ENCODE measurements around the gene DPYSL4. TPM values are rescaled to one million over a fixed set of nuclear protein-coding genes. Genes with fewer than 3 reads are reported as not detected.

Gene DPYSL4
- total RNA-seq, 1 experiment from 2014 or later: 26.3 TPM

DNA sequence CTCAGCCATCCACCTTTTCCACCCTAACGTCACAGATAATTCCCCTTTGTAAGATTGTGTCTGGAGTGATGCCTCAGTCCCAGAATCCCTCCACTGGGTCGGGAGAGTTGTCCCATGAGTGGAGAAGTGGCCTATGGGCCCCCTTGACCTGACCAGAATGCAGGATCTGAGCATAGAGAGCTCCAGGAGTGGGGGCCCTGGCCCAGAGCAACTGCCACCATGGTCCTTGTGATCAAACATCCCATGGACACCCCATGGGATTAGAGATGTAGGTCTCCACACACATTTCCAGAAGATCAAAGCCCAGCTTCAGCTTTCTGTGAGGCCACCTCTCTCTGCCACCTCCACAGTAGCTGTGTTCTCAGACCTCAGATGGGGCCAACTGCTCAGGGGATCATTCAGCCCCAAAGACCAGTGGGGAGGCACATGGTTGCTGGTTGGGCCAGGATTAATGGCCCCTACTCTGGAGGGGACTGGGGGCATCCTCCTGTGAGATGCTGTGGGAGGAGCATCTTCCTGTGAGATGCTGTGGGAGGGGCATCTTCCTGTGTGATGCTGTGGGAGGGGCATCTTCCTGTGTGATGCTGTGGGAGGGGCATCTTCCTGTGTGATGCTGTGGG lies 28.5 kb upstream of the DPYSL4 start:
- Histone ChIP-seq H3K9me3 (ENCODE audit: control insufficient read depth, low read depth, low read length) (no peaks in the 10 kb centered on the region), H3K27ac (ENCODE audit: insufficient read length, low read depth, low read length) (no peak overlapping the region), H2AK5ac (ENCODE audit: insufficient read length, low read length) (no peak overlapping the region), H3K79me2 (ENCODE audit: insufficient read depth, low read length) (no peaks in the 10 kb centered on the region), H2BK5ac (ENCODE audit: insufficient read length, low read length) (no peak overlapping the region), H4K8ac (replicated peaks; ENCODE audit: insufficient read length, low read depth, low read length) (no peak overlapping the region), H4K5ac (ENCODE audit: insufficient read length, low read depth, low read length) (no peak overlapping the region), H2AFZ (ENCODE audit: low read length) (no peak overlapping the region), H3K18ac (ENCODE audit: insufficient read length, low read depth, low read length) (no peak overlapping the region), H3K79me1 (ENCODE audit: insufficient read depth, low read depth, low read length, poor library complexity, severe bottlenecking) (no peaks in the 10 kb centered on the region), H3K14ac (ENCODE audit: insufficient read depth, low read length) (no peak overlapping the region), H2BK15ac (ENCODE audit: low read depth, low read length) (no peak overlapping the region), H3K23ac (ENCODE audit: insufficient read length, low read depth, low read length) (no peak overlapping the region), H3K4me2 (ENCODE audit: insufficient read depth, insufficient read length, low read length) (no peak overlapping the region), H3K4me1 (ENCODE audit: insufficient read depth, low read length) (no peaks in the 10 kb centered on the region; the same call in 1 of the 2 replicates), H4K20me1 (ENCODE audit: control insufficient read depth, insufficient read depth, insufficient read length) (no peaks in the 10 kb centered on the region), H3T11ph (ENCODE audit: low read length) (no peak overlapping the region), H2BK120ac (ENCODE audit: low read depth, low read length, poor library complexity, severe bottlenecking) (no peak overlapping the region), H3K9ac (ENCODE audit: extremely low read depth, insufficient read length, low read length) (no peak overlapping the region), H3K4ac (ENCODE audit: low read depth, low read length) (no peak overlapping the region), H2BK20ac (ENCODE audit: low read depth, low read length, poor library complexity, severe bottlenecking) (no peak overlapping the region), H3K27me3 (ENCODE audit: insufficient read depth, low read length) (no peaks in the 10 kb centered on the region), H3K23me2 (ENCODE audit: insufficient read length, low read depth, low read length, poor library complexity, severe bottlenecking) (no peaks in the 10 kb centered on the region), H3K56ac (ENCODE audit: insufficient read length, low read depth, low read length) (no peak overlapping the region), H2BK12ac (ENCODE audit: insufficient read length, low read depth, low read length) (no peak overlapping the region), H4K91ac (ENCODE audit: insufficient read length, low read depth, low read length) (no peak overlapping the region)
- TF ChIP-seq, protein P1, sequence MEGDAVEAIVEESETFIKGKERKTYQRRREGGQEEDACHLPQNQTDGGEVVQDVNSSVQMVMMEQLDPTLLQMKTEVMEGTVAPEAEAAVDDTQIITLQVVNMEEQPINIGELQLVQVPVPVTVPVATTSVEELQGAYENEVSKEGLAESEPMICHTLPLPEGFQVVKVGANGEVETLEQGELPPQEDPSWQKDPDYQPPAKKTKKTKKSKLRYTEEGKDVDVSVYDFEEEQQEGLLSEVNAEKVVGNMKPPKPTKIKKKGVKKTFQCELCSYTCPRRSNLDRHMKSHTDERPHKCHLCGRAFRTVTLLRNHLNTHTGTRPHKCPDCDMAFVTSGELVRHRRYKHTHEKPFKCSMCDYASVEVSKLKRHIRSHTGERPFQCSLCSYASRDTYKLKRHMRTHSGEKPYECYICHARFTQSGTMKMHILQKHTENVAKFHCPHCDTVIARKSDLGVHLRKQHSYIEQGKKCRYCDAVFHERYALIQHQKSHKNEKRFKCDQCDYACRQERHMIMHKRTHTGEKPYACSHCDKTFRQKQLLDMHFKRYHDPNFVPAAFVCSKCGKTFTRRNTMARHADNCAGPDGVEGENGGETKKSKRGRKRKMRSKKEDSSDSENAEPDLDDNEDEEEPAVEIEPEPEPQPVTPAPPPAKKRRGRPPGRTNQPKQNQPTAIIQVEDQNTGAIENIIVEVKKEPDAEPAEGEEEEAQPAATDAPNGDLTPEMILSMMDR (conservative IDR thresholded peaks at IDR 0.05): no peak
- H3K36me3 Mint-ChIP-seq (ENCODE audit: insufficient read depth in 1 of 3, low read depth in 3 of 3): no peaks in the 10 kb centered on the region; a peak in 1 of 7 replicates
- DNase-seq: peak; percentile 47
- H3K27me3 Mint-ChIP-seq (ENCODE audit: low read depth): peaks cover 6% of the 10 kb centered on the region; the same call in 1 of the 2 replicates
- peak overlapping the region in 2 of 3 experiments; percentile 68 to 73; a peak in 2 of 7 replicates for H3K27ac Mint-ChIP-seq
- H3K4me1 Mint-ChIP-seq: peaks cover 7 to 16% of the 10 kb centered on the region in 2 experiments
- no CpG with 5 or more reads among the region's 2 CpGs for WGBS (ENCODE audit: extremely low coverage, insufficient read length, low lambda C conversion rate)
- H3K4me3 Mint-ChIP-seq: no peak overlapping the region; a peak in 1 of 5 replicates
- peaks cover 0 to 5% of the 10 kb centered on the region in 2 experiments; a peak in 4 of 5 replicates for H3K9me3 Mint-ChIP-seq

Data from H9 (cell line).